K562 (cell line): ENCODE data around the gene NDST3. TPM values are rescaled to one million over a fixed set of nuclear protein-coding genes. Genes with fewer than 3 reads are reported as not detected.
A peak's percentile ranks its signal among the peaks of the same experiment; 100 is the strongest.

ENCODE experiments used
- AFF4 ChIP-seq: sonication (generic); formaldehyde crosslinking; IDR thresholded peaks from 2 replicates; pipeline ENCODE4 v1.8.0; 2023; ENCODE audit warnings: mild to moderate bottlenecking, missing genetic modification reagents
- BRD9 ChIP-seq: fragments of 450-650 bp; IDR thresholded peaks from 2 replicates; pipeline ENCODE4 v1.6.1; 2018; ENCODE audit warnings: low read depth; ENCODE audit not compliant: partially characterized antibody
- CEBPG ChIP-seq, 3 experiments: fragments of 200-800 bp in 1 of 3; sonication (Bioruptor generic) in 1 of 3; sonication (generic) in 1 of 3; formaldehyde crosslinking in 1 of 3; IDR thresholded peaks in 2 of 3; conservative IDR thresholded peaks in 1 of 3; 2 replicates each; pipeline versions ENCODE4 v1.6.1 to v1.8.0; 2016 to 2022; ENCODE audit warnings: missing compliant biosample characterization in 2 of 3, missing genetic modification characterization in 2 of 3, mild to moderate bottlenecking in 1 of 3, missing genetic modification reagents in 1 of 3
- CXXC5 ChIP-seq: fragments of 250-450 bp; sonication (Bioruptor Pico); IDR thresholded peaks from 2 replicates; pipeline ENCODE4 v1.8.0; 2022; ENCODE audit warnings: inconsistent platforms, mild to moderate bottlenecking, moderate library complexity
- GABPB2 ChIP-seq: fragments of 250-450 bp; sonication (Bioruptor Pico); conservative IDR thresholded peaks from 2 replicates; pipeline ENCODE4 v1.5.1; 2021; ENCODE audit warnings: mild to moderate bottlenecking
- GTF2F1 ChIP-seq: IDR thresholded peaks from 2 replicates; pipeline ENCODE4 v1.6.1; 2011; ENCODE audit warnings: low read depth, low read length, improper control_type of control experiment
- HNRNPK ChIP-seq: fragments of 200-400 bp; formaldehyde crosslinking; IDR thresholded peaks from one replicate; pipeline ENCODE4 v1.6.1; 2018; ENCODE audit warnings: mild to moderate bottlenecking, low read depth, low read length; ENCODE audit not compliant: poor library complexity, severe bottlenecking
- NFE2 ChIP-seq: IDR thresholded peaks from 2 replicates; pipeline ENCODE4 v1.6.1; 2014; ENCODE audit warnings: antibody characterized with exemption, low read depth
- PPARD ChIP-seq: fragments of 250-450 bp; sonication (Bioruptor Pico); IDR thresholded peaks from 2 replicates; pipeline ENCODE4 v1.8.0; 2022; ENCODE audit warnings: inconsistent platforms, mild to moderate bottlenecking, moderate library complexity
- RAD21 ChIP-seq, 2 experiments: fragments of 250-450 bp in 1 of 2; fragments of 450-650 bp in 1 of 2; sonication (Bioruptor Pico) in 1 of 2; formaldehyde crosslinking in 1 of 2; IDR thresholded peaks in 1 of 2; conservative IDR thresholded peaks in 1 of 2; 2 replicates each; pipeline versions ENCODE4 v1.4.0 to v1.8.0; 2020 to 2022; ENCODE audit warnings: mild to moderate bottlenecking in 2 of 2, moderate library complexity in 1 of 2
- SIN3A ChIP-seq, 2 experiments: fragments of 150-350 bp in 1 of 2; IDR thresholded peaks; 2 replicates each; pipeline ENCODE4 v1.6.1; 2011 to 2016; ENCODE audit warnings: borderline replicate concordance in 2 of 2, low read depth in 2 of 2, low read length in 2 of 2, mild to moderate bottlenecking in 2 of 2, moderate library complexity in 2 of 2; ENCODE audit not compliant: control insufficient read depth in 1 of 2
- STAT5A ChIP-seq: IDR thresholded peaks from 2 replicates; pipeline ENCODE4 v1.6.1; 2012; ENCODE audit warnings: low read length, inconsistent platforms, borderline replicate concordance
- TCF7L2 ChIP-seq: fragments of 150-350 bp; IDR thresholded peaks from 2 replicates; pipeline ENCODE4 v1.6.1; 2016; ENCODE audit warnings: low read depth, mild to moderate bottlenecking, low read length, moderate library complexity
- ZNF140 ChIP-seq: fragments of 250-450 bp; sonication (Bioruptor Pico); IDR thresholded peaks from 2 replicates; pipeline ENCODE4 v1.8.0; 2021; ENCODE audit warnings: moderate library complexity, mild to moderate bottlenecking, inconsistent platforms
- ZNF184 ChIP-seq: sonication (generic); formaldehyde crosslinking; IDR thresholded peaks from 2 replicates; pipeline ENCODE4 v1.5.0; 2020; ENCODE audit warnings: missing genetic modification reagents
- ZNF197 ChIP-seq: fragments of 200-800 bp; sonication (Bioruptor generic); IDR thresholded peaks from 2 replicates; pipeline ENCODE4 v1.6.1; 2016; ENCODE audit warnings: low read depth, missing genetic modification characterization, missing compliant biosample characterization
- ZNF354B ChIP-seq: fragments of 250-450 bp; sonication (Bioruptor Pico); IDR thresholded peaks from 2 replicates; pipeline ENCODE4 v1.4.0; 2020
- ZNF444 ChIP-seq: fragments of 250-450 bp; sonication (Bioruptor Pico); IDR thresholded peaks from 2 replicates; pipeline ENCODE4 v1.4.0; 2020; ENCODE audit warnings: mild to moderate bottlenecking, moderate library complexity
- ZSCAN29 ChIP-seq: fragments of 450-650 bp; IDR thresholded peaks from 2 replicates; pipeline ENCODE4 v1.6.1; 2017
- polyA plus RNA-seq, 8 experiments: library from polyadenylated mRNA; depleted of rRNA in 4 of 8; stranded (reverse) in 5 of 8; unstranded in 3 of 8; fragments of >200 nt; fragmentation: Nextera tagmentation in 2 of 8; fragmentation: Illumina TruSeq in 1 of 8; extraction: Ambion mirVana in 2 of 8; extraction: Trizol in 1 of 8; gene quantifications; 2 replicates each; pipeline versions ENCODE4 v1.2.1 to v1.2.3, GENCODE V29; 2011 to 2014; ENCODE audit warnings: inconsistent platforms in 1 of 8, missing spikeins in 1 of 8
- total RNA-seq, 7 experiments: library from RNA; depleted of rRNA in 6 of 7; stranded (reverse); fragments of >200 nt in 6 of 7; fragmentation: Illumina TruSeq in 2 of 7; extraction: Trizol in 2 of 7; gene quantifications; 2 replicates each; pipeline versions ENCODE4 v1.2.1 to v1.2.3, GENCODE V29; 2011 to 2021; ENCODE audit warnings: low replicate concordance in 1 of 7
- TF ChIP-seq, protein P1 (sequence below): IDR thresholded peaks from 3 replicates; pipeline ENCODE4 v1.6.1; 2011; ENCODE audit warnings: borderline replicate concordance, mild to moderate bottlenecking, moderate library complexity; ENCODE audit not compliant: insufficient read length; ENCODE audit errors: extremely low read depth

NDST3 gene
- total and polyA plus RNA-seq, 9 of the 15 experiments (the other 6 are each of a cell fraction or from before 2014, with no cell fraction given): not detected

GRCh38 chr4:118278473-118279274 lies 244.4 kb downstream of the NDST3 start (continued):
- no peak for TF ChIP-seq ZNF354B (CRISPR knock-in tag)
- TF ChIP-seq ZNF197: no peak
- no peak for TF ChIP-seq NFE2
- no peak for TF ChIP-seq ZNF184 (CRISPR knock-in tag)
- TF ChIP-seq AFF4 (CRISPR knock-in tag): peak; percentile 85; the same call in 1 of the 2 replicates
- TF ChIP-seq ZNF140 (CRISPR knock-in tag): no peak
- TF ChIP-seq GABPB2 (CRISPR knock-in tag): no peak
- TF ChIP-seq BRD9: peak; percentile 44
- TF ChIP-seq ZSCAN29: no peak
- peak; percentile 96; the same call in 1 of the 2 replicates for TF ChIP-seq GTF2F1
- TF ChIP-seq TCF7L2: no peak
- TF ChIP-seq ZNF444: no peak
- TF ChIP-seq HNRNPK: no peak
- TF ChIP-seq SIN3A (IDR thresholded peaks at IDR 0.05; ENCODE audit: borderline replicate concordance in 2 of 2, control insufficient read depth in 1 of 2, low read depth in 2 of 2, low read length in 2 of 2): peak; percentile 54 to 56; a peak in 2 of 4 replicates
- TF ChIP-seq CXXC5 (CRISPR knock-in tag): peak; percentile 71
- TF ChIP-seq, protein P1, sequence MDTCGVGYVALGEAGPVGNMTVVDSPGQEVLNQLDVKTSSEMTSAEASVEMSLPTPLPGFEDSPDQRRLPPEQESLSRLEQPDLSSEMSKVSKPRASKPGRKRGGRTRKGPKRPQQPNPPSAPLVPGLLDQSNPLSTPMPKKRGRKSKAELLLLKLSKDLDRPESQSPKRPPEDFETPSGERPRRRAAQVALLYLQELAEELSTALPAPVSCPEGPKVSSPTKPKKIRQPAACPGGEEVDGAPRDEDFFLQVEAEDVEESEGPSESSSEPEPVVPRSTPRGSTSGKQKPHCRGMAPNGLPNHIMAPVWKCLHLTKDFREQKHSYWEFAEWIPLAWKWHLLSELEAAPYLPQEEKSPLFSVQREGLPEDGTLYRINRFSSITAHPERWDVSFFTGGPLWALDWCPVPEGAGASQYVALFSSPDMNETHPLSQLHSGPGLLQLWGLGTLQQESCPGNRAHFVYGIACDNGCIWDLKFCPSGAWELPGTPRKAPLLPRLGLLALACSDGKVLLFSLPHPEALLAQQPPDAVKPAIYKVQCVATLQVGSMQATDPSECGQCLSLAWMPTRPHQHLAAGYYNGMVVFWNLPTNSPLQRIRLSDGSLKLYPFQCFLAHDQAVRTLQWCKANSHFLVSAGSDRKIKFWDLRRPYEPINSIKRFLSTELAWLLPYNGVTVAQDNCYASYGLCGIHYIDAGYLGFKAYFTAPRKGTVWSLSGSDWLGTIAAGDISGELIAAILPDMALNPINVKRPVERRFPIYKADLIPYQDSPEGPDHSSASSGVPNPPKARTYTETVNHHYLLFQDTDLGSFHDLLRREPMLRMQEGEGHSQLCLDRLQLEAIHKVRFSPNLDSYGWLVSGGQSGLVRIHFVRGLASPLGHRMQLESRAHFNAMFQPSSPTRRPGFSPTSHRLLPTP: no peak
- TF ChIP-seq STAT5A: peak; percentile 27; the same call in 1 of the 2 replicates
- no peak for TF ChIP-seq PPARD
- TF ChIP-seq RAD21 (CRISPR knock-in tag; conservative IDR thresholded peaks at IDR 0.05 in 1 of 2, IDR thresholded peaks at IDR 0.05 in 1 of 2): no peak
- no peak for TF ChIP-seq CEBPG (CRISPR knock-in tag; IDR thresholded peaks at IDR 0.05)
- TF ChIP-seq CEBPG (tag; conservative IDR thresholded peaks at IDR 0.05 in 1 of 2, IDR thresholded peaks at IDR 0.05 in 1 of 2): no peak
